ENCODE data around the gene ZMIZ1. TPM values are rescaled to one million over a fixed set of nuclear protein-coding genes. Genes with fewer than 3 reads are reported as not detected.

The ZMIZ1 gene
- total RNA-seq, 1 donor from 2014 or later: 173 TPM

DNA sequence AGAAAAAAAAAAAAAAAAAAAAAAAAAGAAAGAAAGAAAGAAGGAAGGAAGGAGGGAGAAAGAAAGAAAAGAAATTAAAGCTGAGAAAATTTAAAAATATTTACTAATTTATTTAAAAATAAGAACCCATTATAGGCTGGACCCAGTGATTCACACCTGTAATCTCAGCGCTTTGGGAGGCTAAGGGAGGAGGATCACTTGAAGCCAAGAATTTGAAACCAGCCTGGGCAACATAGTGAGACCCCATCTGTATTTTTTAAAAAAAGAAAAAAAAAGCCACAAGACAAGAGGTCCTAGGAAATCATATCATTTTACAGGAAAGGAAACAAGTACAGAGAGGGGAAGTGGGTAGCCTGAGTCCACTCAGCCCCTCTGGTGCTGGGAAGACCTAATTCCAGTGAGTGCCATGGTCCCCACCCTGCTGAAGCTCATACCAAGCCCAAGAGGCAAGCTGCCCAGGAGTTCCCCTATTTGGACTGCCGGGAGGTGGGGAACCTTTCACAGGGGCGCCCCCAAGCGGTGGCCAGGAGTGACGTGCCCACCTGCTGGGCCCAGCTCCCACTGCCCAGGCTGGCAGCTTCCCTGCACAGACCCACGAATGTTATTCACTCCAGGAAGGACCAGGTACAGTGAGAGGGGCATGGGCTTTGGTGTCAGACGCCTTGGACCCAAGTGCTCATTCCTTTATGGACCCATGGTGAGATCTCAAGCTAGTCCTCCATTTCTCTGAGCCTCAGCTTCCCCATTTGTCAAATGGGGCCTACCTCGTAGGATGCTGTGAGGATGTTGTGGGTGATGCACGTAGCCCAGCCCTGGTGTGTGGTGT is 133.6 kb downstream of the ZMIZ1 start:
- H3K4me3 Mint-ChIP-seq: no peak overlapping the region
- TF ChIP-seq, protein P1, sequence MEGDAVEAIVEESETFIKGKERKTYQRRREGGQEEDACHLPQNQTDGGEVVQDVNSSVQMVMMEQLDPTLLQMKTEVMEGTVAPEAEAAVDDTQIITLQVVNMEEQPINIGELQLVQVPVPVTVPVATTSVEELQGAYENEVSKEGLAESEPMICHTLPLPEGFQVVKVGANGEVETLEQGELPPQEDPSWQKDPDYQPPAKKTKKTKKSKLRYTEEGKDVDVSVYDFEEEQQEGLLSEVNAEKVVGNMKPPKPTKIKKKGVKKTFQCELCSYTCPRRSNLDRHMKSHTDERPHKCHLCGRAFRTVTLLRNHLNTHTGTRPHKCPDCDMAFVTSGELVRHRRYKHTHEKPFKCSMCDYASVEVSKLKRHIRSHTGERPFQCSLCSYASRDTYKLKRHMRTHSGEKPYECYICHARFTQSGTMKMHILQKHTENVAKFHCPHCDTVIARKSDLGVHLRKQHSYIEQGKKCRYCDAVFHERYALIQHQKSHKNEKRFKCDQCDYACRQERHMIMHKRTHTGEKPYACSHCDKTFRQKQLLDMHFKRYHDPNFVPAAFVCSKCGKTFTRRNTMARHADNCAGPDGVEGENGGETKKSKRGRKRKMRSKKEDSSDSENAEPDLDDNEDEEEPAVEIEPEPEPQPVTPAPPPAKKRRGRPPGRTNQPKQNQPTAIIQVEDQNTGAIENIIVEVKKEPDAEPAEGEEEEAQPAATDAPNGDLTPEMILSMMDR (IDR thresholded peaks at IDR 0.05; ENCODE audit: unreplicated experiment): peak; percentile 44
- peaks cover 11% of the 10 kb centered on the region for H3K4me1 Mint-ChIP-seq
- H3K36me3 Mint-ChIP-seq: peaks cover 26% of the 10 kb centered on the region
- peak overlapping the region; percentile 12 for H3K27ac Mint-ChIP-seq
- H3K27me3 Mint-ChIP-seq (ENCODE audit: low read depth): no peaks in the 10 kb centered on the region
- no peak for DNase-seq (ENCODE audit: low spot score in 2 of 2, unreplicated experiment in 2 of 2)
- no peaks in the 10 kb centered on the region for H3K9me3 Mint-ChIP-seq

DNA sequence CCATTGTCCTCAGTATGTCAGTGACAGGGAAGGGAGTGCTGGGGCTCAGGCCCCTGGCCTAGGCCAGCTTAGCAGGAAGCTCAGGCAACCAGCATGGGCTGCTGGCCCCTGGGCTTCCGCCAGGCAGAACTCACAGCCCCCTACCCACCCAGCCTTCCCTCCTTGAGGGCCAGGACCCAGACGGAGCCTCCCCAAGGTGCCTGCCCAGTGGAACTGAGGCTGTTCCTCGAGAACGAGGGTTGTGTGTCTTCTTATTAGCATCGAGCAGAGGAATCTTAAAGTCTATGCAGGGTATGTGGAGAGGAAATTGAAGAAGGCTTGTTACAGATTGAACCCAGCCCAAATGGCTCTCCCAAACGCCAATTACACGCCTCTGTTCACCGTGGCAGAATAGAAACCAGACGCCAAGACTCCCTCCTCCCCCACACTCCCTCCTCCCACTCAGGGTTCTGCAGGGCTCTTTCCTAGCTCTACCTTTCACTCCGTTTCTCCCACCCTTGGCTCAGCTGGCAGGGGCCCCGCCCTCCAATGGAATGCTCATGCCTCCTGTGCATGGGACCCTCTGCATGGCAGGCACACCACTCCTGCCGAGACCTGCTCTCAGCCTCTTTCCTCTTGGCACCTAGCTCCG is 134.4 kb downstream of the ZMIZ1 start:
- H3K27ac Mint-ChIP-seq: peak overlapping the region; percentile 81
- H3K9me3 Mint-ChIP-seq: no peaks in the 10 kb centered on the region
- H3K27me3 Mint-ChIP-seq (ENCODE audit: low read depth): no peaks in the 10 kb centered on the region
- no peak overlapping the region for H3K4me3 Mint-ChIP-seq
- peaks cover 11% of the 10 kb centered on the region for H3K4me1 Mint-ChIP-seq
- TF ChIP-seq, protein P1 (IDR thresholded peaks at IDR 0.05; ENCODE audit: unreplicated experiment): no peak
- H3K36me3 Mint-ChIP-seq: peaks cover 24% of the 10 kb centered on the region
- no peak for DNase-seq (ENCODE audit: low spot score in 2 of 2, unreplicated experiment in 2 of 2)

DNA sequence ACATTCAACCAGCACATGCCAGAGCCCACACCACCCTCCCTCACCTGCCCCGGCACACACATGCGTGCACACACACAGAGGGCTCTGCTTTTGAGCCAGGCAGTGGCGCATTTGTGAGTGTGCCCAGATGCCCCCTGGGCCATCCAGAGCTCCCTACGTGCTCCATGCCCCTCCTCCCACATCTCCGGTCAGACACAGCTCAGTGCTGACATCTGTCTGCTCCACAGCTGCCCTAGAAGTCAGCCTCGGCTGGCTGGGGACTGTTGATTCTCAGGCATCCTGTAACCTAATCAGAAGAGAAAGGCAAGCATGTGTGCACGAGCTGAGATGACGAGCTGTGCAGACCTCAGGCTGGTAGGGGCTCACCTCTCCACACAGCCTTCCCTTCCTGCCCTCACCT is 135.1 kb downstream of the ZMIZ1 start:
- H3K4me1 Mint-ChIP-seq: peaks cover 11% of the 10 kb centered on the region
- H3K27ac Mint-ChIP-seq: peak overlapping the region; percentile 34
- H3K4me3 Mint-ChIP-seq: no peak overlapping the region
- TF ChIP-seq, protein P1 (IDR thresholded peaks at IDR 0.05; ENCODE audit: unreplicated experiment): no peak
- no peaks in the 10 kb centered on the region for H3K27me3 Mint-ChIP-seq (ENCODE audit: low read depth)
- no peaks in the 10 kb centered on the region for H3K9me3 Mint-ChIP-seq
- H3K36me3 Mint-ChIP-seq: peaks cover 28% of the 10 kb centered on the region
- DNase-seq (ENCODE audit: low spot score in 2 of 2, unreplicated experiment in 2 of 2): no peak

DNA sequence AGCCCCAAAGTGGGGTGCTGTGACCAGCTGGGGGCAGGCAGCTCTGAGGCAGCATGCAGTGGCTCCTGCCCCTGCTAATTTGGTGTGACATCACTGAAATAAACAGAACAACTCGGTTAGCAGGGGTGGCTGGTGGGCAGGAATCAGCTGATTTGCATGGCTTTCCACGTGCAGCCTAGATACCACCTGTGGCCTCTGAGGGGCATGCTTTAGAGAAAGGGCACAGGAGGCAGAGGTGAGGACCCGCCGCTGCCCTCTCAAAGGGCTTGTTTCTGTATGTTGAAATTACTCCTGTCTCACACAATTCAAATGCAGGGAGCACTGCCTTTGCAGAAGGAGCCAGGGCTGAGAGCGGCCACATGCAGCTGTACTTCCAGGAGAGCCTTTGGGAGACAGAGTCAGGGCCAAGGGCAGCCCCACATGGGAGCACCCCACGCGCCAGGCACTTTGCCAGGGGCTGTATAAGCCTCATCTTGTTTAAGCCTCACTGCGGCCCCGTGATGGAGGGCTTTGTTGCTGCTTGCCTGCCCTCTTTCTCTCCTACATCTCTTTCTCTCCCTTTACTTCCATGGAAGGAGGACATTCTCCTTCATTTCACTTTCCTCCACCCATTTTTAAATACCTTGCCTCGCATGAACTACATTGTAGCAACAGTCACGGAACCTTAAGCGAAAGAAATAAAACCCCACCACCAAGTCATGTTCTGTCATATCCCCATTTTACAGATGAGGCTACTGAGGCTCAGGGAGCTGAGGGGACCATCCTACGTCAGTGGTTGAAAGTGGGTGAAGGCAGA is 137.7 kb downstream of the ZMIZ1 start:
- peaks cover 28% of the 10 kb centered on the region for H3K36me3 Mint-ChIP-seq
- no peak overlapping the region for H3K27ac Mint-ChIP-seq
- no peak overlapping the region for H3K4me3 Mint-ChIP-seq
- H3K4me1 Mint-ChIP-seq: peaks cover 11% of the 10 kb centered on the region
- TF ChIP-seq, protein P1 (IDR thresholded peaks at IDR 0.05; ENCODE audit: unreplicated experiment): no peak
- H3K27me3 Mint-ChIP-seq (ENCODE audit: low read depth): no peaks in the 10 kb centered on the region
- DNase-seq (ENCODE audit: low spot score in 2 of 2, unreplicated experiment in 2 of 2): no peak
- no peaks in the 10 kb centered on the region for H3K9me3 Mint-ChIP-seq

DNA sequence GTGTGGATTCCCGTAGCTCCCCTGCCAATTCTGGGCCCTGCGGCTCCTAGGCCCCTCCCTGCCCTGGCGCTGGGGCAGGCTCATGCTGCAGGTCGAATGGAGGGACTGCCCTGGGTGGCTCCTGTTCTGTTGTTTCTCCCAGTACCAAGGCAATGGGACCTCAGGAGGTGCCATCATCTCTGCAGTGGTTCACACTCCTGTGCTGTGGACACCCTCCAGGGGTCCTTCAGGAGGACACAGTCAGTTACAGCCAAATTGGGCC is 138.3 kb downstream of the ZMIZ1 start:
- Mint-ChIP-seq H3K27ac (no peak overlapping the region), H3K4me3 (no peak overlapping the region), H3K4me1 (peaks cover 11% of the 10 kb centered on the region), H3K9me3 (no peaks in the 10 kb centered on the region), H3K27me3 (ENCODE audit: low read depth) (no peaks in the 10 kb centered on the region), H3K36me3 (peaks cover 28% of the 10 kb centered on the region)
- TF ChIP-seq, protein P1 (IDR thresholded peaks at IDR 0.05; ENCODE audit: unreplicated experiment): no peak
- DNase-seq (ENCODE audit: low spot score in 2 of 2, unreplicated experiment in 2 of 2): no peak

All from mesothelial cell of epicardium (in vitro differentiated cells).